K562 (cell line): Measurements from ENCODE around the gene ZFYVE1. TPM values are rescaled to one million over a fixed set of nuclear protein-coding genes. Genes with fewer than 3 reads are reported as not detected.
A peak's percentile ranks its signal among the peaks of the same experiment; 100 is the strongest.

Experiments used
- CBFA2T2 ChIP-seq: fragments of 450-650 bp; conservative IDR thresholded peaks from 2 replicates; pipeline ENCODE4 v1.6.1; 2017; ENCODE audit warnings: mild to moderate bottlenecking
- CEBPZ ChIP-seq: fragments of 150-350 bp; IDR thresholded peaks from 2 replicates; pipeline ENCODE4 v1.6.1; 2014; ENCODE audit warnings: low read depth, mild to moderate bottlenecking, low read length, borderline replicate concordance
- HDAC2 ChIP-seq: fragments of 450-650 bp; IDR thresholded peaks from 2 replicates; pipeline ENCODE4 v1.6.1; 2016; ENCODE audit warnings: mild to moderate bottlenecking
- HES1 ChIP-seq: fragments of 450-650 bp; IDR thresholded peaks from 2 replicates; pipeline ENCODE4 v1.6.1; 2016; ENCODE audit warnings: low read depth, mild to moderate bottlenecking, moderate library complexity
- HNRNPL ChIP-seq: fragments of 200-400 bp; formaldehyde crosslinking; IDR thresholded peaks from 2 replicates; pipeline ENCODE4 v1.6.1; 2017; ENCODE audit warnings: low read depth, mild to moderate bottlenecking, low read length
- LCOR ChIP-seq: sonication (generic); formaldehyde crosslinking; IDR thresholded peaks from 2 replicates; pipeline ENCODE4 v1.8.0; 2022; ENCODE audit warnings: mild to moderate bottlenecking, missing genetic modification reagents
- MED1 ChIP-seq: sonication (generic); formaldehyde crosslinking; IDR thresholded peaks from 2 replicates; pipeline ENCODE4 v1.8.1; 2023; ENCODE audit warnings: missing genetic modification reagents, borderline replicate concordance
- NFE2 ChIP-seq: IDR thresholded peaks from 2 replicates; pipeline ENCODE4 v1.6.1; 2014; ENCODE audit warnings: antibody characterized with exemption, low read depth
- POLR3A ChIP-seq: IDR thresholded peaks from 2 replicates; pipeline ENCODE4 v1.6.1; 2011; ENCODE audit warnings: borderline replicate concordance, mild to moderate bottlenecking, moderate library complexity; ENCODE audit not compliant: insufficient read length, insufficient read depth; ENCODE audit errors: extremely low read depth
- PTBP1 ChIP-seq: fragments of 200-400 bp; formaldehyde crosslinking; IDR thresholded peaks from 2 replicates; pipeline ENCODE4 v1.6.1; 2017; ENCODE audit warnings: low read depth, low read length
- PYGO2 ChIP-seq: fragments of 450-650 bp; IDR thresholded peaks from 2 replicates; pipeline ENCODE4 v1.6.1; 2016; ENCODE audit warnings: mild to moderate bottlenecking, missing genetic modification characterization, moderate library complexity, missing compliant biosample characterization
- SMARCC2 ChIP-seq: fragments of 450-650 bp; IDR thresholded peaks from 2 replicates; pipeline ENCODE4 v1.6.1; 2017; ENCODE audit warnings: antibody characterized with exemption, moderate library complexity, mild to moderate bottlenecking, low read depth
- SP2 ChIP-seq: IDR thresholded peaks from 2 replicates; pipeline ENCODE4 v1.6.1; 2011; ENCODE audit warnings: mild to moderate bottlenecking, low read depth, low read length, moderate library complexity; ENCODE audit not compliant: poor library complexity, severe bottlenecking; ENCODE audit errors: extremely low read depth
- SPI1 ChIP-seq: IDR thresholded peaks from 2 replicates; pipeline ENCODE4 v1.6.1; 2011; ENCODE audit warnings: low read depth, low read length, control low read depth, borderline replicate concordance
- SRSF7 ChIP-seq: fragments of 200-400 bp; formaldehyde crosslinking; optimal IDR thresholded peaks from 2 replicates; pipeline ENCODE3; 2017; ENCODE audit warnings: mild to moderate bottlenecking, low read depth, low read length
- STAT5A ChIP-seq: IDR thresholded peaks from 2 replicates; pipeline ENCODE4 v1.6.1; 2012; ENCODE audit warnings: low read length, inconsistent platforms, borderline replicate concordance
- TBP ChIP-seq: optimal IDR thresholded peaks from 2 replicates; pipeline ENCODE3; 2011; ENCODE audit warnings: low read depth, low read length, improper control_type of control experiment
- TEAD4 ChIP-seq, 2 experiments: sonication (generic) in 1 of 2; formaldehyde crosslinking in 1 of 2; IDR thresholded peaks; 2 replicates each; pipeline versions ENCODE4 v1.6.1 to v1.8.0; 2012 to 2022; ENCODE audit warnings: borderline replicate concordance in 1 of 2, inconsistent platforms in 1 of 2, low read length in 1 of 2, mild to moderate bottlenecking in 1 of 2, missing genetic modification reagents in 1 of 2
- TSC22D4 ChIP-seq: fragments of 450-650 bp; IDR thresholded peaks from 2 replicates; pipeline ENCODE4 v1.6.1; 2016; ENCODE audit warnings: missing genetic modification characterization, missing biosample characterization, control low read depth
- ZFP1 ChIP-seq: fragments of 450-650 bp; formaldehyde crosslinking; IDR thresholded peaks from 2 replicates; pipeline ENCODE4 v1.4.0; 2020; ENCODE audit warnings: mild to moderate bottlenecking, mixed read lengths
- ZNF609 ChIP-seq: sonication (generic); formaldehyde crosslinking; IDR thresholded peaks from 2 replicates; pipeline ENCODE4 v1.8.1; 2023; ENCODE audit warnings: missing genetic modification reagents, mild to moderate bottlenecking, borderline replicate concordance
- polyA plus RNA-seq, 8 experiments: library from polyadenylated mRNA; depleted of rRNA in 4 of 8; stranded (reverse) in 5 of 8; unstranded in 3 of 8; fragments of >200 nt; fragmentation: Nextera tagmentation in 2 of 8; fragmentation: Illumina TruSeq in 1 of 8; extraction: Ambion mirVana in 2 of 8; extraction: Trizol in 1 of 8; gene quantifications; 2 replicates each; pipeline versions ENCODE4 v1.2.1 to v1.2.3, GENCODE V29; 2011 to 2014; ENCODE audit warnings: inconsistent platforms in 1 of 8, missing spikeins in 1 of 8
- total RNA-seq, 7 experiments: library from RNA; depleted of rRNA in 6 of 7; stranded (reverse); fragments of >200 nt in 6 of 7; fragmentation: Illumina TruSeq in 2 of 7; extraction: Trizol in 2 of 7; gene quantifications; 2 replicates each; pipeline versions ENCODE4 v1.2.1 to v1.2.3, GENCODE V29; 2011 to 2021; ENCODE audit warnings: low replicate concordance in 1 of 7

Gene ZFYVE1
- total and polyA plus RNA-seq, 9 of the 15 experiments (the other 6 are each of a cell fraction or from before 2014, with no cell fraction given): 0.62 to 5.5 (median 3.4) TPM

DNA sequence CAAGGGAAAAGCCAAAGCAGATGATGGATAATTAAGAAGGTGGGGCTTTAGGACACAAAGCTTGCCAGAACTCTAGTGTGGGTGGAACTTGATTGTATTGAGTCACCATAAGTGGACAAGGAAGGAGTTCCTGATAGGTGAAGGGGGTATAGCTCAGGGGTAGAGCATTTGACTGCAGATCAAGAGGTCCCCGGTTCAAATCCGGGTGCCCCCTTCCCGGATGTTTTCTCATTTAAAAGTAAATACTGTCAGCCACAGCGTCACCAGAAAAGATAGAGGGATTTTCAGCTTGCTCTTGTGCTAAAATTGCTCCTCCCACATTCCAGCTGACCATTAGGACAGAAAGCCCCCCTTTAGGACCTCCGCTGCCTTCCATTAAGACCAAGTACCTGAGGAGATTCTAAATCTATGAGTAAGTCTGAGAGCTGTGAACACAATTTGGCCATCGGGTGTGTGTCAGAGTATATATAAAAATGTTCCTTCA lies 64.0 kb downstream of the ZFYVE1 start (continued):
- TF ChIP-seq STAT5A (no peak), NFE2 (no peak), HNRNPL (no peak), LCOR (CRISPR knock-in tag) (no peak), POLR3A (peak; percentile 77), ZNF609 (CRISPR knock-in tag) (no peak), HES1 (no peak), ZFP1 (CRISPR knock-in tag) (no peak), CEBPZ (no peak), SP2 (no peak), CBFA2T2 (no peak), SMARCC2 (no peak), MED1 (CRISPR knock-in tag) (no peak), TSC22D4 (tag) (no peak), HDAC2 (no peak), TEAD4 (IDR thresholded peaks at IDR 0.05; ENCODE audit: low read length) (peak; percentile 39; the same call in 1 of the 2 replicates), TEAD4 (CRISPR knock-in tag; IDR thresholded peaks at IDR 0.05; ENCODE audit: borderline replicate concordance) (no peak), SPI1 (no peak), SRSF7 (no peak), PTBP1 (no peak), TBP (peak; percentile 88), PYGO2 (tag) (no peak)
